GM18498 (cell line): ENCODE measurements around the gene HPN.
"Not testable (repeated sequence)": the region's sequence is repeated elsewhere in the genome, so short reads cannot be mapped to it uniquely, and the experiment has no call there.

ENCODE experiments used
- ATAC-seq: cut with Tn5 transposase; IDR thresholded peaks from one replicate; pipeline ENCODE4 v1.9.1; 2021; ENCODE audit warnings: mild to moderate bottlenecking, moderate library complexity; ENCODE audit not compliant: unreplicated experiment

HPN gene

DNA sequence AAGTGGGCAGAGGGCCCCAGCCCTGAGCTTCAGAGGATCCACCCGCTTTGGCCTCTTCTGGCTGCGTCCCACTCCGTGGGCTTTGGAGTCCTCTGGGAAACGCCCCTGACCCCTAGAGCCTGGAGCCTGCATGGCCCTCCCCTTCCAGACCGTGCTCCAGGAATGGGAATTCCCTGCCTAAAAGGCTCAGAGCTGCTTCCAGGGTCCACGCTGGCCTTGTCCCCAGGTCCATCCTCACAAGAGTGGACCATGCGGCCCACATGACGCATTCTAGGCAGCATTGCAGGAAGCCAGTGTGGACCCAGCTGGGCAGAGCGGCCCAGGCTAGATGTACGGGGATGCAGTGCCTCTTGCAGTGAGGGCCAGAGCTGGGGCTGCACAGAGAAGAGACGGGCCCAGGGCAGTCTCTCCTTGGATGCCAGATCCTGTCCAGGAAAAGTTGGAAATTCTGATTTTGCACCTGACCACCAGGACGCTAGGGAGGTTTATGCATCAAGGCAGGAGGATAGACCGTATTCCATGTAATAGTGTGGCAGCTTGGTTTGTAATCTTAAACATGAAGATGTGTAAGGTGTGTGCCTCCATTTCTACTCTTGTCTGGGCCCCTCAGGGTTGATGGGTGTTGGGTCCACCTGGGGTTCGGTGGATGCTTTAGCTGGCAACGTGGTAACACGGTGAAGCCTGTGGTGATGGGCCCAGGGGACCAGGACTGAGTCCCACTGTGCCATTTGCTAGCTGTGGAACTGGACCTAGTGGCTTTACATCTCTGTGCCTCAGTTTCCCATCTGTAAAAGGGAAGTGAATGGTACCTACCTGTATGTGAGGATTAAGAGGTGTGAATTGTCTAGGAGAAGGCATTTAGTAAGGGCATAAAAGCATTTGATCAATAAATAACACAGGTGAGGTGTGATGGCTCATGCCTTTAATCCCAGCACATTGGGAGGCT lies 59.3 kb downstream of the HPN start:
- no peak for ATAC-seq

DNA sequence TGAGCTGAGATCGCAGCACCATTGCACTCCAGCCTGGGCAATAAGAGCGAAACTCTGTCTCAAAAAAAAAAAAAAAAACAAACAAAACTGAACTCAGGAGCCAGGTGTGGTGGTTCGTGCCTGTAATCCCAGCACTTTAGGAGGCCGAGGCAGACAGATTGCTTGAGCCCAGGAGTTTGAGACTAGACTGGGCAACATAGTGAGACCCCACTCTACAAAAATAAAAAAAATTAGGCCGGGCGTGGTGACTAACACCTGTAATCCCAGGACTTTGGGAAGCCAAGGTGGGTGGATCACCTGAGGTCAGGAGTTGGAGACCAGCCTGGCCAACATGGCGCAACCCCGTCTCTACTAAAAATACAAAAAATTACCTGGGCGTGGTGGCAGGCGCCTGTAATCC lies 60.4 kb downstream of the HPN start:
- not testable (repeated sequence) for ATAC-seq

DNA sequence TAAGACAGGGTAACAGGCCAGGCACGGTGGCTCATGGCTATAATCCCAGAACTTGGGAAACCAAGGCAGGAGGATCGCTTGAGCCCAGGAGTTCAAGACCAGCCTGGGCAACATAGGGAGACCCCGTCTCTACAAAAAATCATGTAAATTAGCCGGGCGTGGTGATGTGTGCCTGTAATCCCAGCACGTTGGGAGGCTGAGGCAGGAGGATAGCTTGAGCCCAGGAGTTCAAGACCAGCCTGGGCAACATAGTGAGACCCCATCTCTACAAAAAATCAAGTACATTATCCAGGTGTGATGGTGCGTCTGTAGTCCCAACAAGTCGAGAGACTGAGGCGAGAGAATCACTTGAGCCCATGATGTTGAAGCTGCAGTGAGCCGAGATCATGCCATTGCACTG lies 62.1 kb downstream of the HPN start:
- not testable (repeated sequence) for ATAC-seq

DNA sequence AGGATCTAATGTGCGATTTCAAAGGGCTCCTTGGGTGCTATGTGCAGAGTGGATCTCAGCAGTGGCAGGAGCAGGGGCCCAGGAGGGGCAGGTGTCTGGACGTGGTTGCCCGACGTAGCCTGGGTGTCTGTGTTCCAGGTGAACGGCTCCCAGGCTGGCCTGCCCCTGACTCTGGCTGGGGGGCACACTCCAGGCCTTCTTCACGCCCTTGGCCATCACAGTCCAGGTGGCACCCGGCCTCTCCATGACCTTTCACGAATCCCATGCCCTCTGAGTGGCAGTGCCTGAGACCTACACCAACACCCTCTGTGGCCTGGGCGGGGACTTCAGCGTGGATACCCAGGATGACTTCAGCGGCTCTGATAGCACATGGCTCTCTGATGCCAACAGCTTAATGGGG lies 62.8 kb downstream of the HPN start:
- ATAC-seq = no peak

DNA sequence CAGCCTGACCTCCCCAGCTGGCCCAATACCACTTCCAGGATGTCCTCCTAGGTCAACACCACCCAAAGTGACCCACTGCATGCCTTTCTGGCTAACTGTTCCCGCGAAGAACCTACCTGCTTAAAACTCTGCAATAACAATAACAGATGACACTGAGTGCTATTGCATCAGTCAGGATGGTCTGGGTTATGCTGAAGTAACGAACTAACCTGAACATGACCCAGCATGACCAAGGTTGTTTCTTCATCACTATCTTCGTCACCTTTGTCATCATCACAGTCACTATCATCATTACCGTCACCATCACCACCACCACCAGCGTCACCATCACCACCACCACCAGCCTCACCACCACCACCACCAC lies 63.5 kb downstream of the HPN start:
- no peak for ATAC-seq

DNA sequence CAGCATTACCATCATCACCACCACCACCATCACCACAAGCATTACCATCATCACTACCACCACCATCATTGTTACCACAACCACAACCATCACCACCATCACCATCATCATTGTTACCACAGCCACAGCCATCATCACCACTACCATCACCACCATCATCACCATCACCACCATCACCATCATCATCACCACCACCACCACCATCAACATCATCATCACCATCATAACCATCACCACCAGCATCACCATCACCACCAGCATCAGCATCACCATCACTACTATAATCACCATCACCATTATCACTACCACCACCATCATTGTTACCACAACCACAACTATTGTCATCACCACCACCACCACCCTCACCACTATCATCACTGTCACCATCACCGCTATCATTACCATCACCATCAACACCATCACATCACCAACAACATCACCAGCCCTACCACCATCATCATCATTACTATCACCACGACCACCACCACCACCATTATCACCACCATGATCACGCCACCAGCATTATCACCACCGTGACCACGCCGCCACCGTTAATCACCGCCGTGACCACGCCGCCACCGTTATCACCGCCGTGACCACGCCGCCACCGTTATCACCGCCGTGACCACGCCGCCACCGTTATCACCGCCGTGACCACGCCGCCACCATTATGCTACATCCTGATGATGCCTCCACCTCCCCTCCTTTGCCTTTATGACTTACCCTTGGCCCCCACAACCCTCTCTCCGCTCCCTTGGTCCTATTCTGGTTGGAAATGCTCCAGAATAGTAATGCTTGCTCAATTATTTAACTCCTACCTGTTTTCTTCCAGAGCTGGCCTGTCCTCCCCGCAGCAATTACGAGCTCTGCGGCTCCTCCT lies 64.1 kb downstream of the HPN start:
- ATAC-seq = no peak

DNA sequence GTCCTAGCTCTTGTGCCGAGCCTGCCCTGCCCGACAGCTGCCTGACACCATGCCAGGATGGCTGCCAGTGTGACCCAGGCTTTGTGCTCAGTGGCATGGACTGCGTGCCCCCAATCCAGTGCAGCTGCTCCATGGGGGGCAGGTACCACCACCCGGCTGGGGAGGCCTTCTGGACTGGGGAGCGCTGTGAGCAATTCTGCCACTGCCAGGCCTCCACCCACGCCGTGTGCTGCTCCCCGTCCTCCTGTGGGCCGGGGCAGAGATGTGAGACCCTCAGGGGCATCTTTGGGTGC lies 64.7 kb downstream of the HPN start:
- ATAC-seq = no peak

DNA sequence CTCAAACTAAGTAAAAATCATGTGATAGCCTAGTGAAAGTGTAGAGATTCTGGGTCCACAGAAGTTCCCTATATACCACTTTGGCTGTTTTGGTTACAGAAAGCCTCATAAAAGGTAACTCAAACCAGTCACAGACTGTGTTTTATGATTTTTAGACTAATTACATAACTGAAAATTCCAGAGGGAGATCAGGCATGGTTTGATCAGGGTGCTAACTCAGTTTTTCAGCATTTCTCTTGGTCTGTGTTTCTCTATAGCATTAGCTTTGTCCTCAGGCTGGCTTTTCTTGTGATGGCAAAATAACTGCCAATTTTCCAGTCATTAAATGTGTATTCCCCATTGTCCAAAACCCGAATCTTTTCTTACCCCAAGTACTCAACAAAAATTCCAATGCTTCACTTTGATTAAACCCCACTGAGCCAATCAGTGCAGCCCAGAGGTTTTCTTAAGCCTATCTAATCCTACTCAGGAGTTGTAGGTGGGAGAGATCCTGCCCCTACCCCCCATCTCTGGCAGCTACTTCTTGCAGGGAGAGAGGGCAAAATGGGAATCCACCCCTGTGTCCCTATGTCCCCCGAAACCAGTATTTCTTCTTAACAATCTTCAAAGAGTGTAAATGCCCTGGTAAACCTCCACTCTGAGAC lies 65.5 kb downstream of the HPN start:
- no peak for ATAC-seq

DNA sequence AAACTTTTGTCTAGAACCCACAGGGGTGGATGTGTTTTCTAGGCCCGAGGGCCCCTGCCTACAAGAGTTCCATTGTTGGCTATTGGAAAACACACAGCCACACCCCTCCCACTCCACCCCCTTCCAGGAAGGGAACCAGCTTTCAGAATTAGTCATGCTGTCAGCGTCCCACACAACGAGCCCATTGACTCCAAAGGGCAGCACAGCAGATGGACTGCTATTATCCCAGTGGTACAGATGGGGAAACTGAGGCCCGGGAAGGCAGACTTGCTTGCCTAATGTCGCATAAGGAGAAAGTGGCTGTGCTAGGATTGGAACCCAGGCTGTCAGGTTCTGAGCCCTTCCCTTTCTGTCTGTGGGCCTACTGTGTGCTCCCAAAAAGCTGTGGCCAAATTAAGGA lies 66.0 kb downstream of the HPN start:
- ATAC-seq = no peak

DNA sequence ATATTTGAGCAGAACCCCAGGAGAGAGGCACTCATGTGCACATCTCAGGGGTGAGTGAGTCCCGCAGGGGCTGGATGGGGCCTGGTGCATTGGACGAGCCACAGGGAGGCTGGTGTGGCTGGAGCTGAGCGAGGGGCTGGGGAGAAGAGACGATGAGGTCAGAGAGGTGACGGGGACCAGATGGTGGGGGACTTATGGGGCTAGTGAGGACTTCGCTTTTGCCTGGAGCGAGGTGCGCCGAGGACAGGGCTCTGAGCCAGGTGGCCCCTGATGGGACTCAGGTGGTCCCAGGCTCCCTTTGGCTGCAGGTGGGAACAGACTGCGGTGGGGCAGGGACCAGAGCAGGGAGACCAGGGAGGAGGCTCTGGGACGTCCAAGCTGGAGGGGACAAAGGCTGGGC lies 67.2 kb downstream of the HPN start:
- ATAC-seq = no peak

DNA sequence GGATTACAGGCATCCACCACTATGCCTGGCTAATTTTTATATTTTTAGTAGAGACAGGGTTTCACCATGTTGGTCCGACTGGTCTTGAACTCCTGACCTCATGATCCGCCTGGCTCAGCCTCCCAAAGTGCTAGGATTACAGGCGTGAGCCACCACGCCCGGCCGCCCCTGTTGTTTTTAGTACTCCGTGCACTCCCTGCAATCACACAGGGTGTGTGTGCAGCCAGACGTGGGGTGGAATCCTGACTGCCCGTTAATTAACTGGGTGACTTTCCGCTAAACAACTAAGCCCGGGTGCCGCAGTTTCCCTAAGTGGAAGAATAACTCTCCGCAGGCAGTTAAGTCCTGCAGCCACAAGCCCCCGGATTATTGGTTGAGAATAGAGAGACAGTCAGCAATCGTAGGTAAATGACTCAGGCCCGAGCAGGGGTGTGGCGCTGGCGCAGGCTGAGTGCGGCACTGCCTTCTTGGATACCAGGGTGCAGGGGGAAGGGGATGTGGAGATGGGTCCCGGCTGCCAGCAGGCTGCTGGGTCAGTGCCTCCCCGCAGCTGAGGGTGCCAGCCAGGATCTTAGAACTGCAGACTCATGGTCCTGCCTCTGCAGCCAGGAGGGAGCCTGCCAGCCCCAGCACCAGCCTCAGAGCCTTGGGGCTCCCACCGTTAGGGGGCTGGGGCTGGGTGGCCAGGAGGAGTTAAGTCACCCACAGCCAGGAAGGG lies 68.0 kb downstream of the HPN start:
- no peak for ATAC-seq

DNA sequence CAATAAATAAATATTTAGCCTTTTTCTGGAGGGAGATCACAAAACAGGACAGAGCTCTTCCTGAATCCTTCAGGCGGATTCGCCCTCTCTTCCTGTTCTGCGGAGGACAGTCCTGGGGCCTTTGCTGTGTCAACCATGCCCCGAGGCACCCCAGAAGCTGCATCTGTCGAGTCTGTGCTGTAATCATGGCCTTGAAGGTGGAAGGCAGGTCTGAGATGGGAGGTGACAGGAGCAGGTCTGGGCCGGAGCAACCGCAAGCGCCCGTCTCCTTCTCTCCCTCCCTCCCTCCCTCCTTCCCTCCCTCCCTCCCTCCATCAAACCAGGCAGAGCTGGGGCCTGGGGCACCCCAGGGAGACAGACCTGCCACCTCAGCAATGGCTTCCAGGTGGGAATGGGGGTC lies 69.5 kb downstream of the HPN start:
- no peak for ATAC-seq

DNA sequence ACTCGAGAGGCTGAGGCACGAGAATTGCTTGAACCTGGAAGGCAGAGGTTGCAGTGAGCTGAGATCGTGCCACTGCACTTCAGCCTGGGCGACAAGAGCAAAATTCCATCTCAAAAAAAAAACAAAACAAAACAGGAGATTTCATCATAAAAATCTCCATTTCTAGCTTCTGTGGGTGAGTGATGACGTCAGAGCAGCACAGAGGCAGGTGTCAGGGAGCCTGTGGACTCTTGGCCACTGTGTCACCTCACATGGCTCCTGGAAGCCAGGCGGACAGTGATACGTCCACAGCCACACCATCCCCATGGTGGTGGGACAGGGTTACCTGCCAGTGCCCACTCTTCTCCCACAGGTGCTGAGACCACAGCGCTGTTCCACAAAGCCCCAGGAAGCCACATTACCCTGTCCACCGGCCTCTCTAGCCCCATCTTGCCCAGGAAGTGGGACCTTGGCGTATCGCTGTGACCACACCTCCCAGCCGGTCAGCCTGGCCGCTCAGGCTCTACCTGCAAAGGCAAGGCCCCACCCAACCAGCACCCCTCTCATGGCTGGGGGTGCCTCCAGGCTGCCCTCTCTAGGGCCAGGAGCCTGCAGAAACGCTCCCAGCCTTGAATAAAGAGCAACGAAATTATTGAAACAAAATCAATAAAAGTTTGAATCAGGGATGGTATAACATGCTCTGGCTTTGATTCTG lies 71.6 kb downstream of the HPN start:
- no peak for ATAC-seq

DNA sequence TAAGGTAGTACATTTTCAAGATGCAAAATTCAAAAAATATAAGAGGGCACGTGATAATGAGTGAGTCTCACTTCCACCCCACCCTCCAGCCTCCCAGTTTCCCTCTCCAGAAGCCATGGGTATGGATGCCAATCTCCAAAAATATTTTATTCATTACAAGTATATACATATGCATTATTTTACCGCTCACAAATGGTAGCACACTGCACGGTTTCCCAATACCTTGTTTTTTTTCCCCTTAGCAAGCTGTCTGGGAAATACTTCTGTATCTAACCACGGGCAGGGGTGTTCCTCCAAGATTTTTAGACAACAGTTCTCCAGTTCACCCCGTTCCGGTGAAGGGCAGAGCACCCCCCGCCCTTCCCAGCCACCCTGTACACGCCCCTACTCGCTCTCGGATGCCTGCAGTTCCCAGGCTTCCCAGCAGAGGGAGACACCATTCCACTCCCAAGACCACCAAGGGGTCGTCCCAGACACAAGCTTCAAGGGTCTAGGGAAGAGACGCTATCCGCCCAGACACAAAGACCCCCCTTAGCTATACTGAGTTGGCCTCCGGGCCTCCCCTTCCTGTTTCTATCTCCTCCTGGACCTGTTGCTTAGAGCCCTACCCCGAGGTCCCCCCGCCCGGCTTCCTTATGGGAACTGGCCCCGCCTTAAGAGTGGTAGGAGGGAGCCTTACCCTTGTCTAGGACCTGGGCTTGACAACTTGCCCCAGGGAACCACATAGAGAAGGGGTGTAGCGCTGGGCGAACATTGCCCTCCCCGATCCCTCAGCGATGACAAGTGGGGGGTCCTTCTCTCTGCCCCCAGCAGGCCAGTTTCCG lies 73.0 kb downstream of the HPN start:
- ATAC-seq = no peak

DNA sequence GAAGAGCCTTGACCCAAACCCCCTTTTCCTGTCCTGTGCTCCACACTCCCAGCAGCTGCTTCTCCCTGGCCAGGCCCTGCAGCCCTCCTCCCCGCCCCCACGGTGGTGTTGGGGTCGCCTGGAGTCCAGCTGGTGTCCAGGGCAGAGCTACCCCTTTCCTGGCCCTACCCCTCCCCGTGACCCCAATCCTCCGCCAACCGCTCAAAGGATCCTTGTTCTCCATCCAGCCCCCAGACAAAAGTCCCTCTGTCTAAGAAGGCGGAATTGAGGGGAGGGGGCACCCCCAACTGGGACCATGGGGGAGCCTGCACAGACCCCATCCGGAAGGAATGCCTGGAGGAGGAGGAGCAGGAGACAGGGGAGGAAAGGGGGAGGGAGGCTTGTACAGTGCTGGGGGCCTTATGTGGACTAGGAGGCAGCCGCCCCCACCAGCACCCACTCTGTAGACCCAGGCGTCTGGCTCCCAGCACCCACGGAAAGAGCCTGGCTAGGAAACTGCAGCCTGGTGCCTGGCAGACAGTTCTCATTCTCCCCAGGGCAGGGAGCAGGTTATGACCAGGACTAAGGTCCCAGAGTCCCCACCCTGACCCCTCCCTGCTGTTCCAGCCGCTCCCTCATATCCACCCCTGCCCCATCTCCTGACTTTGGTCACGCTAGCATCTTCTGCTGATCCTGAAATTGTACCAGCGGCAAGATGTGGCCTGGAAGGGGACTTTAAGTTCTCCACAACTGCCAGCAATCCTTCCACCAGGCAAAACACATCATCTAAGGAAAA lies 73.8 kb downstream of the HPN start, which contains the start of gene FXYD3:
FXYD3 (plus strand) TSS at position 647 of the 775 bp plus-strand sequence. CDS start 3,554 bp downstream, outside the sequence.
- ATAC-seq = no peak
